Epithelial cell of esophagus (primary cell): ENCODE measurements around the gene SP7.
"Not testable (repeated sequence)": the region's sequence is repeated elsewhere in the genome, so short reads cannot be mapped to it uniquely, and the experiment has no call there.

Experiments
- DNase-seq: peaks from one replicate; pipeline ENCODE4 v3.0.0; 2010; ENCODE audit warnings: low read depth
- H3K4me3 ChIP-seq: 2 replicates; pipeline ENCODE4 v1.5.1; 2011; ENCODE audit warnings: mild to moderate bottlenecking, low read length, control low read depth
- TF ChIP-seq, protein P1 (sequence below): IDR thresholded peaks from 2 replicates; pipeline ENCODE4 v1.5.1; 2011; ENCODE audit warnings: low read depth, mild to moderate bottlenecking, low read length, control low read depth, inconsistent platforms; ENCODE audit not compliant: insufficient read depth; ENCODE audit errors: missing control alignments

SP7 gene

DNA sequence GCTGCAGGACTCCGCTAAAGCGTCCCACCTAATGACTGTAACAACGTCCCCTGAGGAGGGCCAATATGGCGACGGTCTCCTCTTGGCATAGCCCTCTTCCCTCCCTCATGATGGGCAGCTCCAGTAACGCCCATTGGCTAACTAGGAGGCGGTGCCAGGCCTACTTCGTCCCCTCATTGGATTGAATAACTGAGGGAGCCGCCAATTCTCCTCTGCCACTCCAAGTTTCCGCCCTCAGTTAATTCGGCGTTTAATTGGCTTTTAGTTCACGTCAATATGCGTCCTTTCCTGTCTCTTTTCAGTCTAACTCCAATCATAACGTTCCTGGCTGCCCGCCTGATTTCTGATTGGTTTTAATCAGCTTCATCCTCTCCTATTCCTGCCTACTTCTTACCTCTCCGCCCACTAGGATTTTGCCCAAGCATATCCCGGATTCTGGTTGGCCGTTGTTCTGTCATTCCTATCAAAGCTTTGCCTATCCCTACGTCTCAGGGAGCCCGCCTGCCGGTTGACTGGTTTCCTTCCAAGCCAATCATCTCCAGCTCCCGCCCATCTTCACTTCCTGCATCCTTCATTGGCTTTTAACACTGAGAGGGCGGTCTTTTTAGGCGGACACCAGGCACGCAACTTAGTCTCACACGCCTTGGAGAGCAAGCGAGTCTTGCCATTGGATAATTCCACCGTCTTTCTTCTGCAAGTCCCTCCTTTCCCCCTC is 43.4 kb upstream of the SP7 start:
- TF ChIP-seq, protein P1, sequence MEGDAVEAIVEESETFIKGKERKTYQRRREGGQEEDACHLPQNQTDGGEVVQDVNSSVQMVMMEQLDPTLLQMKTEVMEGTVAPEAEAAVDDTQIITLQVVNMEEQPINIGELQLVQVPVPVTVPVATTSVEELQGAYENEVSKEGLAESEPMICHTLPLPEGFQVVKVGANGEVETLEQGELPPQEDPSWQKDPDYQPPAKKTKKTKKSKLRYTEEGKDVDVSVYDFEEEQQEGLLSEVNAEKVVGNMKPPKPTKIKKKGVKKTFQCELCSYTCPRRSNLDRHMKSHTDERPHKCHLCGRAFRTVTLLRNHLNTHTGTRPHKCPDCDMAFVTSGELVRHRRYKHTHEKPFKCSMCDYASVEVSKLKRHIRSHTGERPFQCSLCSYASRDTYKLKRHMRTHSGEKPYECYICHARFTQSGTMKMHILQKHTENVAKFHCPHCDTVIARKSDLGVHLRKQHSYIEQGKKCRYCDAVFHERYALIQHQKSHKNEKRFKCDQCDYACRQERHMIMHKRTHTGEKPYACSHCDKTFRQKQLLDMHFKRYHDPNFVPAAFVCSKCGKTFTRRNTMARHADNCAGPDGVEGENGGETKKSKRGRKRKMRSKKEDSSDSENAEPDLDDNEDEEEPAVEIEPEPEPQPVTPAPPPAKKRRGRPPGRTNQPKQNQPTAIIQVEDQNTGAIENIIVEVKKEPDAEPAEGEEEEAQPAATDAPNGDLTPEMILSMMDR = no peak
- peak; percentile 100 for DNase-seq
- H3K4me3 ChIP-seq = peak overlapping the region; percentile 50

- H3K4me3 ChIP-seq = peak overlapping the region; percentile 50
- DNase-seq = no peak
- TF ChIP-seq, protein P1 = no peak
These were observed 42.7 kb upstream of the SP7 start for GRCh38 chr12:53378724-53379388.

GRCh38 chr12:53378222-53378621 is 42.1 kb upstream of the SP7 start:
- TF ChIP-seq, protein P1 = no peak
- no peak for DNase-seq
- H3K4me3 ChIP-seq = no peak overlapping the region

DNA sequence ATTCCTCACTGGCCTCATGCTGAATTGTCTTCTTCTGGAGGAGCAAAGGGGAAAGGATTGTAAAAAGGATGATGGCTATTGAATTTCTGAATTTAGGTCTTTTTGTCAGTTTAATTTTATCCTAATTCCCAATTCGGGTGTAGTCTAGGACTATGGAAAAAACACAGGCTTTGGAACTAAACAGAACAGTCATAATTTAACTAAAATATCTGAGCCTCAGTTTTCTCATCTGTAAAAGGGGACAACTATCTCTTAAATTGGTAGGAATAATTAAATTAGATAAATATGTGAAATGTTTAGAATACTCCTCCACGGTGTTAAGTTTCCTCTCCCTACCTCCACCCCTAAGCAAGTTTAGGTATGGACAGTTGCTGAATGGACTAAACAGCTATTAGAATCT is 40.6 kb upstream of the SP7 start:
- no peak for DNase-seq
- TF ChIP-seq, protein P1 = no peak
- no peak overlapping the region for H3K4me3 ChIP-seq

- H3K4me3 ChIP-seq, DNase-seq: not testable (repeated sequence)
These were observed 38.1 kb upstream of the SP7 start for GRCh38 chr12:53374277-53374676.

DNA sequence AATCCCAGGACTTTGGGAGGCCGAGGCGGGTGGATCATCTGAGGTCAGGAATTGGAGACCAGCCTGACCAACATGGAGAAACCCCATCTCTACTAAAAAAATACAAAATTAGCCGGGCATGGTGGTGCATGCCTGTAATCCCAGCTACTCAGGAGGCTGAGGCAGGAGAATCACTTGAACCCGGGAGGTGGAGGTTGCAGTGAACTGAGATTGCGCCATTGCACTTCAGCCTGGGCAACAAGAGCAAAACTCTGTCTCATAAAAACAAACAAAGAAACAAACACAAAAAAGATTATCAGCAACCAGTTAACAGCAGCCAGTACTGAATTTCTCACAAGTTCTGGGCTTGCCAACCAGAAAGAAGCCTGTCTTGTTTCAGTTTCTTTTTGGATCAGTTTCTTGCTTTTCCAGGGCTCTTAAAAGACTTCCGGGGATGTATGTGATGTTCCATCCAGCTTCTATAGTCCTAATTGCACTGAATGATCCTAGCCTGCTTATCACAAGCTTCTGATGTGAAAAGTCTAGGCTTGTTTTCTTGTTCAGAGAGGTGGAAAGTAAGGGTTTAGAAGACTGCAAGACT is 37.5 kb upstream of the SP7 start:
- not testable (repeated sequence) for H3K4me3 ChIP-seq, DNase-seq

- TF ChIP-seq, protein P1 = no peak
- peak; percentile 55 for DNase-seq
- H3K4me3 ChIP-seq = no peak overlapping the region
These were observed 29.2 kb upstream of the SP7 start for GRCh38 chr12:53365245-53365904.

DNA sequence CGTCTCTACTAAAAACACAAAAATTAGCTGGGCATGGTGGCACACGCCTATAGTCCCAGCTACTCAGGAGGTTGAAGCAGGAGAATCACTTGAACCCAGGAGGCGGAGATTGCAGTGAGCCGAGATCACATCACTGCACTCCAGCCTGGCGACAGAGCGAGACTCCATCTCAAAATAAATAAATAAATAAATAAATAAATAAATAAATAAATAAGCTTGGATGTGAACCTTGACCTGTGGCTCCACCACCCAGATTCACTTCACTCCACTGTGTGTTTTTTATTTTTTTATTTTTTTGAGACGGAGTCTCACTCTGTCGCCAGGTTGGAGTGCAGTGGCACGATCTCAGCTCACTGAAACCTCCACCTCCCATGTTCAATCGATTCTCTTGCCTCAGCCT is 25.5 kb upstream of the SP7 start:
- DNase-seq, H3K4me3 ChIP-seq: not testable (repeated sequence)
